GM21526 (cell line): ENCODE measurements around the gene FBXW11.
"Not testable (repeated sequence)": the region's sequence is repeated elsewhere in the genome, so short reads cannot be mapped to it uniquely, and the experiment has no call there.

ENCODE experiments used
- ATAC-seq: cut with Tn5 transposase; IDR thresholded peaks from one replicate; pipeline ENCODE4 v1.9.1; 2021; ENCODE audit warnings: moderate library complexity; ENCODE audit not compliant: unreplicated experiment, low FRiP score

FBXW11 gene

GRCh38 chr5:171986772-171987171, 19.7 kb downstream of the FBXW11 start:
- no peak for ATAC-seq

- ATAC-seq, result no peak
These were observed 21.6 kb downstream of the FBXW11 start for GRCh38 chr5:171984748-171985419.

- ATAC-seq, result no peak
These were observed 24.6 kb downstream of the FBXW11 start for GRCh38 chr5:171981847-171982246.

DNA sequence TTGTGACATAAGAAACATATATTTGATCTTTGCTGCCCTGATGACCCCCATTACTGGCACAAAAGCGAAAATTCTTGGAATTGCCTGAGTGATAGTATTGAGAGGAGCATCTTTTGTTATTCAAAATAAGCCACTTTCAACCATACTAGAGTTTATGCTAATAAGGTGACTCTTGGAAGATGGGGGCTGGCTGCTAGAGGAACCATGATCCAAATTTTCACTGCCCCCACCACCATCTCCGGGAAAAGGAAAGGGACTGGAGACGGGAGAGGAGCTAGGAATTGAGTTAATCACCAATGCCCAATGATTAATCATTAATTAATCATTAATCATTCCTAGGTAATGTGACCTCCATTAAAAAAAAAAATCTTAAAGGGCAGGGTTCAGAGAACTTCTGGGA, 25.6 kb downstream of the FBXW11 start:
- no peak for ATAC-seq

- no peak for ATAC-seq
These were observed 26.8 kb downstream of the FBXW11 start for GRCh38 chr5:171979606-171980005.

GRCh38 chr5:171978519-171978918, 27.9 kb downstream of the FBXW11 start:
- ATAC-seq, result peak; percentile 56

GRCh38 chr5:171978016-171978415, 28.4 kb downstream of the FBXW11 start:
- ATAC-seq, result no peak

- not testable (repeated sequence) for ATAC-seq
These were observed 29.0 kb downstream of the FBXW11 start for GRCh38 chr5:171977244-171977950.

DNA sequence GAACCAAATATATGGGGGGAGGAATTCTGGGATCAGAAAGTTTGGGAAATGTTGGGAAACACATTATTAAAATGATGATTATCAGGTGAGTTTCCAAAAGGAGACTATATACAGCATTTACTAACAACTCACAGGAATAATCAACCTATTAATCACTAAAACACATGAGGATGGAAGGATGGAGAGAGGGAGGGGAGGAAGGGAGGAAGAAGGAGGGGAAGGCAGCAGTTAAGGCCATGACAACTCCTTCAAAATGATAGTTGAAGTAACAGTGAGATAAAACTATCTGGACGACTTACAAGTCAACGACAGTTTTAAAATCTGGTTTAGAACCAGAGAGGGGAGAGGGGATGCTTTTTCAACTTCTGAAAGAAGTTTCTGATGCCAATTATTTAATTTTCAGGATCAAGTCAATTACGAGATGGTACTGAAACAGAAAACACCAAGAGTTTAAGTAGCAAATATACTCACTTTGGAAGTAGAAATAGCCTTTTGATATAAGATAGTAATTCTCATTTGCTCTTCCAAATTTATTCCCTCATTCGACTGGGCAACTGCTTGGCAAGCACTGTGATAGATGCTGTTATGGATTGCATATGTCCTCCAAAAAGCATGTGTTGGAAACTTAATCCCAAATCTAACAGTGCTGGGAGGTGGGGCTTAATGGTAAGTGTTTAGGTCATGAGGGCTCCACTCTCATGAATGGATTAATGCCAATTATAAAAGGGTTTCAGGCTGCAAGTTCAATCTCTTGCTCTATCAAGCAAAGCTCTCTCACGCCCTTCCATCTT, 30.4 kb downstream of the FBXW11 start:
- no peak for ATAC-seq

GRCh38 chr5:171975262-171975876, 31.1 kb downstream of the FBXW11 start:
- ATAC-seq, result no peak

DNA sequence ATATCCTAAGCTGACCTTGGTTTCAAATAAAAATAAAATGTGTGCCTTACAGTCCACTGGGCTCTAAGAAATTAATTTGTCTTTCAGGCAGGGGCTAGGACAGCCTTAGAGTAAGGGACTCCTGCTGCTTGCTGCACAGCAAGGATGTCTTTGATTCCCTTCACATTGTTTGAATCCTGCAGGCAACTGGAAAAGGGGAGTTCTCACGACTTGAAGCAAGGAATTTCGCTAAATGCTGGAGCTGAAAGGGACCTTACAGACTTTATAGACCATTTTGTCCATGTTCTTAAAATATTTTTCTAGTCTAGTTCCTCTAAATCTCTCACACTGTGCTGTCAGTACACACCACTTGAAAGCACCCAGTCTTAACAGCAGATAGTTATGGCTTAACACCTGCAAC, 35.6 kb downstream of the FBXW11 start:
- no peak for ATAC-seq

DNA sequence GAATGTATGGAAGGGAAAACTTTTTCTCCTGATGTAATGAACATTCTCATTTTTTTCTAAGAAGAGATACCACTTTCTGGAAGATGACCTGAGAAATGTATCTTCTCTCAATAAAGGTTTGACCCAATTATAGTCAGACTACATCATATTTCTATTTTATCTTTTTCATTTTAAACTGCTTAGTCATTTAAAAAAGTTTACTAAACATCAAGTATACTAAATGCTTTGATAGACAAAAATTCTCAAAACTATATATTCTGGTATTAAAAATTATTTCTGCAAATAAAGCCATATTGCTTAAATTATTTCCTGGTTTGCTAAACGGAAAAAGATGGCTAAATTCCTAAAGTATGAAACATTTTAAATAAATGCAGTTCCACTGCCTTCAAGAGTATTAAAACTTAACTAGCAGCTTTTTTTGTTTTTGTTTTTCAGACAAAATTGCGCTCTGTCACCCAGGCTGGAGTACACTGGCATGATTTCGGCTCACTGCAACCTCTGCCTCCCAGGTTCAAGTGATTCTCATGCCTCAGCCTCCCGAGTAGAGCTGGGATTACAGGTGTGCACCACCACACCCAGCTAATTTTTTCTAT, 37.1 kb downstream of the FBXW11 start:
- ATAC-seq, result no peak

GRCh38 chr5:171968531-171968930, 37.9 kb downstream of the FBXW11 start:
- ATAC-seq, result no peak

DNA sequence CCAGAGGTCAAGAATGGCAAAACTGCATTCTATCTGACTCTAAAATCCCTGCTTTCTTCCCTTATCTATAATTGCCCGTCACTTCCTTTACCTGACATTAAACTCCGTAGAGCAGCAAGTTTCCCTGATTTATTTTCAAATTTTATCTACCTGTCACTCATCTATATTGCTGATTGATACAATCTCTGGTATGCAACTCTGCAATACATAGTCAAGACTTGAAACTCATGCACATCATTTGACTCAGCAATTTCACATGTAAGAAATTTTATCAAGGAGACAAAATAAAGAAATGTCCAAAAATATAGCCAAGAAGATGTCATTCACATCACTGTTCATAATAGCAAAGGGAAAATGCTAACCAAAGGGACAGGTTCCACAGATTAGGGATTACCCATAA, 39.5 kb downstream of the FBXW11 start:
- ATAC-seq, result no peak

GRCh38 chr5:171966270-171966669, 40.2 kb downstream of the FBXW11 start:
- no peak for ATAC-seq

DNA sequence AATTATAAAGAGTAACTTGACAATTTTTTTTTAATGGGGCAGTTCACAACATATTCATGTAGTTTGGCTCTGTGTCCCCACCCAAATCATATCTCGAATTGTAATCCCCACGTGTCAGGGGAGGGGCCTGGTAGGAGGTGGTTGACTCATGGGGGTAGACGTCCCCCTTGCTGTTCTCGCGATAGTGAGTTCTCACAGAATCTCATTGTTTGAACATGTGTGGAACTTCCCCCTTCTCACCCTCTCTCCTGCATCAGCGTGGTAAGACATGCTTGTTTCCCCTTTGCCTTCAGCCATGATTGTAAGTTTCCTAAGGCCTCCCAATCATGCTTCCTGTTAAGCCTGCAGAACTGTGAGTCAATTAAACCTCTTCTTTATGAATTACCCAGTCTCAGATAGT, 40.7 kb downstream of the FBXW11 start:
- no peak for ATAC-seq

DNA sequence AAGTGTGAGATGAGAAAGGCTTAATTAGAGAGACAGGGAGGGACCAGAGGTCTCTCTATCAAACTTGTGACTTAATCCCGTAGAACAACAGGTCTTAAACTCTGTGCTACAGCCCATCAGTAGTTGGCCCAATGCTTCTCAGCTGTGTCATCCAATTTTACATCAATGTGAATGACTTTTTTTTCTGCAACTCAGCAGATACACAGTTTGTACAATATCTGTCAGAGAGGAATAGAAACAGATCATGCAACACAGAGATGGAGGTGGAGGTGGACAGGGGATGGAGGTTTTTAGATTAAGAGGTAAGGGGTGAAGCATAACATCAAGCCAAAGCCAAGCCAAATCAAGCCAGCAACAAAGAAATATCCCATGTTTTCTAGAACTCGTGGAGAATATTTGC, 43.0 kb downstream of the FBXW11 start:
- ATAC-seq, result no peak

GRCh38 chr5:171961117-171961516, 45.3 kb downstream of the FBXW11 start:
- peak; percentile 58 for ATAC-seq

- ATAC-seq, result no peak
These were observed 48.7 kb downstream of the FBXW11 start for GRCh38 chr5:171957591-171958251.

DNA sequence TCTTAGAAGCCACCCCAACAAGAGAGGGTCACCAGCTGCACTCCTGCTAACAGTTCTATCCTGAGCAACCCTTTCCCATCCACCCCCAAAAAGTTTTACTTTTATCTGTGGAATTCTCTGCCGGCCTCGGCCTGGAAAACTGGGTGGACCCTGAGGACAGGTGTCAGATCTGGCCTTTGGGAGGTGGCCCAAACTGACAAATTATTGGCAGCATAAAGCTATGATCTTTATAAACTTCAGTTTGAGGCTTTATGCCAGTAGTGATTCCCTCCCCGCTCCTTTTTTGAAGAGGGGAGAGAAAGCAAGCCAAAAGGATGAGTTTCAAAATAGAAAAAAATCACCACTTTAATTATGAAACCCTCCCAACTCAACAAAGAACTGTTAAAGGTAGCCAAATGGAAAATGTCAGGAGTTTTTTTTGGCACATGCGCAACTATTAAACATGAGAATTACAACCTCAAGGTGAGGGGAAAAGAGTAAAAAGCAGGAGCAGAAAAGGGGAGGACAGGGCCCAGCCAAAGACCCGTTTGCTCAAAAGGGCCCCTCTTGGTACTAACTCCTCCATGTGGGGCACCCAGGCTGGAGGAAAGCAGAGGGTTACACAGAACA, 49.4 kb downstream of the FBXW11 start:
- ATAC-seq, result no peak
